ENCODE results near the gene UBE2E1. TPM values are rescaled to one million over a fixed set of nuclear protein-coding genes. Genes with fewer than 3 reads are reported as not detected.
A peak's percentile ranks its signal among the peaks of the same experiment; 100 is the strongest.

Gene UBE2E1
- total and polyA plus RNA-seq, 8 donors, result 3.2 to 226 (median 78.1) TPM

DNA sequence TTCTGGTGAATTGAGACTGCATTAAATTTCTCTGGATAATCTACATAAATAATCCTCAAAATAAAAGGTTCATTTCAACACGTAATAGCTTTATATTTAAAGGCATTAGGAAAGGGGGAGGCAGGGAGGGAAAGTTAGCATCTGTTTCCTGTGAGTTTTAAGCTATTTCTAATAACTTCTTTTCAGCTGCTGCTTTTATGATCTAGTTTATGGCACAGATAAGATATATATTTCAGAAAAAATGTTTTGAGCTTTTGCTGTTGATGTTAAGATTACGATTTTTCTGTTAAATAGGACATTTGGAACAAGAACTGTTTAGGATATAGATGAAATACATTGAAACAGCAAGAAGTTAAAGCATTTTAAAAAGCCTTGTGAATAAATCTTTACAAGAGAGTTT, 30.0 kb downstream of the UBE2E1 start:
- DNase-seq, result no peak
- Histone ChIP-seq H3K36me3 (no peaks in the 10 kb centered on the region), H3K9me3 (no peaks in the 10 kb centered on the region), H3K27ac (no peak overlapping the region), H3K27me3 (no peaks in the 10 kb centered on the region), H3K4me3 (no peak overlapping the region), H3K4me1 (peaks cover 0 to 68% (median 27%) of the 10 kb centered on the region in 4 donors)
- TF ChIP-seq EP300 (IDR thresholded peaks at IDR 0.05), result no peak
- TF ChIP-seq, protein P1, sequence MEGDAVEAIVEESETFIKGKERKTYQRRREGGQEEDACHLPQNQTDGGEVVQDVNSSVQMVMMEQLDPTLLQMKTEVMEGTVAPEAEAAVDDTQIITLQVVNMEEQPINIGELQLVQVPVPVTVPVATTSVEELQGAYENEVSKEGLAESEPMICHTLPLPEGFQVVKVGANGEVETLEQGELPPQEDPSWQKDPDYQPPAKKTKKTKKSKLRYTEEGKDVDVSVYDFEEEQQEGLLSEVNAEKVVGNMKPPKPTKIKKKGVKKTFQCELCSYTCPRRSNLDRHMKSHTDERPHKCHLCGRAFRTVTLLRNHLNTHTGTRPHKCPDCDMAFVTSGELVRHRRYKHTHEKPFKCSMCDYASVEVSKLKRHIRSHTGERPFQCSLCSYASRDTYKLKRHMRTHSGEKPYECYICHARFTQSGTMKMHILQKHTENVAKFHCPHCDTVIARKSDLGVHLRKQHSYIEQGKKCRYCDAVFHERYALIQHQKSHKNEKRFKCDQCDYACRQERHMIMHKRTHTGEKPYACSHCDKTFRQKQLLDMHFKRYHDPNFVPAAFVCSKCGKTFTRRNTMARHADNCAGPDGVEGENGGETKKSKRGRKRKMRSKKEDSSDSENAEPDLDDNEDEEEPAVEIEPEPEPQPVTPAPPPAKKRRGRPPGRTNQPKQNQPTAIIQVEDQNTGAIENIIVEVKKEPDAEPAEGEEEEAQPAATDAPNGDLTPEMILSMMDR (IDR thresholded peaks at IDR 0.05), result no peak
- no peak for TF ChIP-seq POLR2A (IDR thresholded peaks at IDR 0.05)
- no peak for TF ChIP-seq POLR2AphosphoS5 (IDR thresholded peaks at IDR 0.05)
- 65 to 82% (median 70%) methylated on average over 2 of the region's 2 CpGs for WGBS, 5 donors
- intact Hi-C loops (cut with DNase I; ENCODE audit: low total_unique reads), result no loop called here

- Histone ChIP-seq H3K4me3 (no peak overlapping the region), H3K36me3 (no peaks in the 10 kb centered on the region), H3K27ac (no peak overlapping the region), H3K27me3 (no peaks in the 10 kb centered on the region), H3K9me3 (no peaks in the 10 kb centered on the region), H3K4me1 (peaks cover 0 to 70% (median 24%) of the 10 kb centered on the region in 4 donors)
- 43 to 67% (median 55%) methylated on average over 1 of the region's 1 CpG for WGBS, 5 donors
- intact Hi-C loops (cut with DNase I; ENCODE audit: low total_unique reads), result no loop called here
- no peak for DNase-seq
- no peak for TF ChIP-seq POLR2A (IDR thresholded peaks at IDR 0.05)
- TF ChIP-seq EP300 (IDR thresholded peaks at IDR 0.05), result no peak
Observed at GRCh38 chr3:23836536-23837230, 30.9 kb downstream of the UBE2E1 start.

DNA sequence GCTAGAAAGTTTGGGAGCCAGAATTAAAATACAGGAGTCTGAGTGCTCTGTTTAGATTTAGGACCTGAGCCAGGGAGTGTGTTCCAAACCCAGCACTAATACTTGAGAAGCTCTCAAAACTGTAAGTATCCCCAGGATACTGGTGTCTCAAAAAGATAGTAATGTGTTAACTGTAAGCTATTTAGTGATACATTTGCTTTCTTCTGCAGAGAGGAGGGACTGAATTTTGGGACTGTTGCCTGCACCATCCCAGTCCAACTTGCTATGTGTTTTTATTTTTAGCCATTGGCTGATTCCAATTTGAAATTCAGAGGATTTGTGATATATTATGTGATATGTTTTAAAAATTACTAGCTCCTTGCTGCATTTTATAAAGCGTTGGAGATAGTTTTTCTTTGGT, 31.5 kb downstream of the UBE2E1 start:
- Histone ChIP-seq H3K27ac (no peak overlapping the region), H3K4me1 (peaks cover 0 to 71% (median 21%) of the 10 kb centered on the region in 4 donors), H3K9me3 (no peaks in the 10 kb centered on the region), H3K4me3 (no peak overlapping the region), H3K36me3 (no peaks in the 10 kb centered on the region), H3K27me3 (no peaks in the 10 kb centered on the region)
- TF ChIP-seq, protein P1 (IDR thresholded peaks at IDR 0.05), result no peak
- no peak for TF ChIP-seq POLR2A (IDR thresholded peaks at IDR 0.05)
- no peak for TF ChIP-seq POLR2AphosphoS5 (IDR thresholded peaks at IDR 0.05)
- TF ChIP-seq EP300 (IDR thresholded peaks at IDR 0.05), result no peak
- WGBS, 5 donors, result 75 to 91% (median 85%) methylated on average over 1 of the region's 1 CpG
- peak in 1 of 2 donors; percentile 46 for DNase-seq
- intact Hi-C loops (cut with DNase I; ENCODE audit: low total_unique reads), result no loop called here

DNA sequence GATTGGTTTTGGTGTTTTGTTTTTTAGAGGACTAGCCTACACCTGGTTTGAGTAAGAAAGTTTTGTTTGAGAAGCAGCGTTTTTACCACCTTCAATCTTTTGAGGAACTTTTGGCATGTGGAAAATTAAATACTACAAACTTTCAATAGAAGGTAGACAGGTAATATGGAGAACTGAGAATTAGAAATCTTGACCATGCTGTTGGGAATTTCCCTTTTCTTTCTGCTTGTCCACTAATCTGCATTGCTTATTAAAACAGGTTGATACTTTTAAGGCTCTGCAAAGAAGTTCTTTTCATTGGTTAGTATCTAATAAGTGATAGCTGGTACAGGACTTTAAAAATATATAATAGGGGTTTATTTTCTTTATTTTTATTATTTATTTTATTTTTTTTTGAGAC, 31.9 kb downstream of the UBE2E1 start:
- Histone ChIP-seq H3K4me3 (no peak overlapping the region), H3K4me1 (peaks cover 0 to 71% (median 20%) of the 10 kb centered on the region in 4 donors), H3K27ac (no peak overlapping the region), H3K36me3 (no peaks in the 10 kb centered on the region), H3K9me3 (no peaks in the 10 kb centered on the region), H3K27me3 (no peaks in the 10 kb centered on the region)
- 39 to 67% (median 58%) methylated on average over 1 of the region's 1 CpG for WGBS, 5 donors
- intact Hi-C loops (cut with DNase I; ENCODE audit: low total_unique reads), result no loop called here
- no peak for DNase-seq
- TF ChIP-seq POLR2A (IDR thresholded peaks at IDR 0.05) (no peak), POLR2AphosphoS5 (IDR thresholded peaks at IDR 0.05) (no peak), EP300 (IDR thresholded peaks at IDR 0.05) (no peak)
- TF ChIP-seq, protein P1 (IDR thresholded peaks at IDR 0.05), result no peak

DNA sequence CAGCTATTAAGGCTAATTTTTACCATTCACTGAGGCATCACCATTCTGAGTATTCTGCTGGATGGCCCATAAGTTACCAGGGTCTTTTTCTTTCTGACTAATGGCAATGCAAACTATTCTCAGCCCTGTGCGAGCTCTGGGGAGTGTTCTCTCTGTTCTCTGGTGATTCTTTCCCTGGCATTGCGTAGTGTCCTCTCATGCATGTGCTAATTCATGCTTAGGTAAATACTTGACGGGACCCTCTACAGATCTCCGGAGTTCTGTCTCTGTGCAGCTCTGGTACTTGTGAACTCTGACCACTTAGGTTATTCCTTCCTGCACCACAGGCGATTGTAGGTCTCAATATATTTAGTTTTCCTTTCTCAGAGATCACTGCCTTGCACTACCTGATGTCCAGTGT, 34.8 kb downstream of the UBE2E1 start:
- H3K4me1 ChIP-seq, result peaks cover 0 to 56% (median 21%) of the 10 kb centered on the region in 4 donors
- intact Hi-C loops (cut with DNase I; ENCODE audit: low total_unique reads), result no loop called here
- 76 to 84% (median 78%) methylated on average over 5 of the region's 5 CpGs for WGBS, 5 donors
- H3K36me3 ChIP-seq, result no peaks in the 10 kb centered on the region
- H3K27me3 ChIP-seq, result no peaks in the 10 kb centered on the region
- H3K4me3 ChIP-seq, result no peak overlapping the region
- no peak for DNase-seq
- no peak overlapping the region for H3K27ac ChIP-seq
- TF ChIP-seq POLR2A (IDR thresholded peaks at IDR 0.05), result no peak
- TF ChIP-seq POLR2AphosphoS5 (IDR thresholded peaks at IDR 0.05), result no peak
- TF ChIP-seq EP300 (IDR thresholded peaks at IDR 0.05), result no peak
- TF ChIP-seq, protein P1 (IDR thresholded peaks at IDR 0.05), result no peak
- no peaks in the 10 kb centered on the region for H3K9me3 ChIP-seq

Data from stomach (tissue), 9 donors.